Brain microvascular endothelial cell (primary cell): Measurements from ENCODE around the gene SMIM9.

Experiments used
- DNase-seq: peaks from one replicate; pipeline ENCODE4 v3.0.0-alpha.2; 2020
- H3K27ac ChIP-seq: fragments of 250-450 bp; sonication (Bioruptor Pico); 2 replicates; pipeline ENCODE4 v1.5.1; 2020; ENCODE audit warnings: mild to moderate bottlenecking, moderate library complexity
- H3K27me3 ChIP-seq: fragments of 250-450 bp; sonication (Bioruptor Pico); replicated peaks from 2 replicates; pipeline ENCODE4 v1.5.1; 2020; ENCODE audit warnings: mild to moderate bottlenecking
- H3K36me3 ChIP-seq: fragments of 250-450 bp; sonication (Bioruptor Pico); replicated peaks from 2 replicates; pipeline ENCODE4 v1.5.1; 2020; ENCODE audit warnings: mild to moderate bottlenecking
- H3K4me3 ChIP-seq: 2 replicates; pipeline ENCODE4 v1.5.1; 2011; ENCODE audit warnings: low read depth, mild to moderate bottlenecking, control low read depth, low read length, moderate library complexity
- CTCF ChIP-seq: IDR thresholded peaks from 2 replicates; pipeline ENCODE4 v1.5.1; 2011; ENCODE audit warnings: low read depth, mild to moderate bottlenecking, moderate library complexity, low read length, control low read depth, inconsistent platforms; ENCODE audit errors: missing control alignments
- in situ Hi-C: cut with HindIII; loops from 2 replicates; pipeline ENCODE4 v1.10.0; 2017; ENCODE audit warnings: low sequenced_read_pairs, low pct_ligation_motif_present

The SMIM9 gene

DNA sequence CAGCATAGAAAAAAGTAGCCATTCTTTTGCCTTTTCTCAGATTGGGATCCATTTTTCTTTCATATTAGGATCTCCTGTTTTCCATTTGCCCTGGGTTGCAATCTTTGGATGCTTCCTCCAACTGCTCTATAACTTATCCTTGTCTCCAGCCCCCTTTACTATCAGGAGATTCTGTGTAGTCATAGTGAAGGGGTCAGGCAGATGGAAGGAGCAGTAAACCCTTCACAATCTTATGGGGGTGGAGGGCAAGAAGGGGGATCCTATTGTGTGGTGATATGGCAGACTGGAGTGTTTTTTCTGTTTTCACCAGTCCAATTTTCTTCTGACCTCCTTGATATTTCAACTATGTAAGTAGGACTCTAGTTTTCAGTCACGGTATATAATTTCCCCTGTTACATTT, 1.7 kb upstream of the SMIM9 start:
- no peak for DNase-seq
- Histone ChIP-seq H3K4me3 (no peak overlapping the region), H3K36me3 (no peaks in the 10 kb centered on the region), H3K27ac (no peak overlapping the region), H3K27me3 (no peaks in the 10 kb centered on the region)
- in situ Hi-C loops: no loop called here
- TF ChIP-seq CTCF: no peak

DNA sequence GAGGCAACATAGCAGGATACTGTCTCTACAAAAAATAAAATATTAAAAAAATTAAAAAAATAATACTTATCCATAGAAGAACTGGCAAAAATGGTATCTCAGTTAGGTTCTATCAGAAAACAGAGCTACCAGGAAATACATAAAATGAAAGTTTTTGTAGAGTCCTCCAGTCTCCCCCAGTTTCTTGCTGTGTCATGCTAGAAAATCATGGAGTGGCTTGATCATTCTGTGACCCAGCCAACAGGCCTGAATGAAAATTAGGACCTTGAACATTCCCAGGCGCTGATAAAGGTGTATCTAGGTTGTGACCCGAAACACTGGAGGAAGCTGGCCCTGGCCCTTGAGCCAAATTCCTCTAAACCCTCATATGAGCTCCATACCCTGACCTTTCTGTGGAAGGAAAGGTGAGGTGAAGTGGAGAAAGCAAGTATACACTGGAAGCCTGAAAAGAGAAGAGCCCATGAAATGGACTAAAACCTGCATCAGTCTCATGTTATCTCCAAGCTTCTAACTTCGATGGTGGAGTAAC, 652 bp downstream of the SMIM9 start:
- no peak for DNase-seq
- no peak overlapping the region for H3K4me3 ChIP-seq
- H3K27me3 ChIP-seq: no peaks in the 10 kb centered on the region
- in situ Hi-C loops: no loop called here
- no peak for TF ChIP-seq CTCF
- no peak overlapping the region for H3K27ac ChIP-seq
- H3K36me3 ChIP-seq: no peaks in the 10 kb centered on the region

- DNase-seq: no peak
- H3K4me3 ChIP-seq: no peak overlapping the region
- H3K36me3 ChIP-seq: no peaks in the 10 kb centered on the region
- TF ChIP-seq CTCF: no peak
- in situ Hi-C loops: no loop called here
- no peaks in the 10 kb centered on the region for H3K27me3 ChIP-seq
- no peak overlapping the region for H3K27ac ChIP-seq
Observed at GRCh38 chrX:154829926-154830442, 4.5 kb downstream of the SMIM9 start.

DNA sequence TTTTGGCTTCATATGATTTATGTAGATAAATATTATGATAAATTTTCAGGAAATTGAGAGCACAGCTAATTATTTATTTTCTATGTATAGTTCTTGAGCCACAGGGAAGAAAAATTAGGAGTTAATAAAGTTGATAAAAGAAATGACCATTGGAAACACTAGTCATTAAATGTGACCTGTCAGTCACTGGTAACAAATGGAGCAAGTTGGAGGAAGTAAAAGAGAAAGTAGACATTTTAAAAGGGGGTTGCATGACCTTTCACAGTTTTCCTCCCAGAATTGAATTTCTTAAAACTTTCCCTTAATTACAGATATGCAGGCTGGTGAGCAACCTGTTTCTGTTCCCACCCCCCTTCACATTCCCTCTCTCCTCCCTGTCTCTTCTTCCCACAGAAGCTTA, 5.3 kb downstream of the SMIM9 start:
- TF ChIP-seq CTCF: no peak
- H3K4me3 ChIP-seq: no peak overlapping the region
- in situ Hi-C loops: no loop called here
- H3K36me3 ChIP-seq: no peaks in the 10 kb centered on the region
- no peak for DNase-seq
- no peak overlapping the region for H3K27ac ChIP-seq
- H3K27me3 ChIP-seq: no peaks in the 10 kb centered on the region

DNA sequence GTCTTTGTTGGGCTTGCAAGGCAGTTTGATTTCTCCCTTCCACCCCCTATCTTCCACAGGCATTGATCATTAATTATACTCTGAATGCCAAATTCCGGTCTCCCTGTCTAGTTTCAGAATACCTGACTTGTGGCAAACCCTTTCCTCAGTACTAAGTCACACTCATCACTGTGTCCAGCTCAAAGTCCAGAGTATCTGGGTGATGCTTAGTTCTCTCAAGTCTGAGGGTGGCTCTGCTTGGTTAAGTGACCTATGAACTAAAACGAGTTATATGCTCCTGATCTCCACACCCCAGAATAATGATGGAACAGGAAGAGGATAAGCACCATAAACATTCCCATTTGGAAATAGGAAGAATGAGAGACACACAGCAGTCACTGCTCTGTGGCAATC, 6.5 kb downstream of the SMIM9 start:
- no peaks in the 10 kb centered on the region for H3K36me3 ChIP-seq
- H3K4me3 ChIP-seq: no peak overlapping the region
- no peak for TF ChIP-seq CTCF
- no peak for DNase-seq
- H3K27me3 ChIP-seq: no peaks in the 10 kb centered on the region
- in situ Hi-C loops: no loop called here
- H3K27ac ChIP-seq: no peak overlapping the region
